H4 (cell line): ENCODE data around the gene SYNJ2. TPM values are rescaled to one million over a fixed set of nuclear protein-coding genes. Genes with fewer than 3 reads are reported as not detected.

Source experiments
- DNase-seq: peaks from one replicate; pipeline ENCODE4 v3.0.0-alpha.2; 2015; ENCODE audit warnings: low spot score
- total RNA-seq: library from RNA; depleted of rRNA; stranded (reverse); fragments of >200 nt; shearing (Covaris generic); gene quantifications from 2 replicates; pipeline ENCODE4 v1.2.3, GENCODE V29; 2014; rRNA removed

The SYNJ2 gene
- total RNA-seq, 1 experiment from 2014 or later: 20.6 TPM

- no peak for DNase-seq
These were observed 133.8 kb downstream of the SYNJ2 start for GRCh38 chr6:158115508-158115907.

- DNase-seq: no peak
These were observed 137.2 kb downstream of the SYNJ2 start for GRCh38 chr6:158118886-158119285.

- DNase-seq: no peak
These were observed 139.7 kb downstream of the SYNJ2 start for GRCh38 chr6:158121335-158121734.

GRCh38 chr6:158122048-158122447 is 140.4 kb downstream of the SYNJ2 start:
- no peak for DNase-seq

- DNase-seq: no peak
These were observed 142.6 kb downstream of the SYNJ2 start for GRCh38 chr6:158124288-158124687.

GRCh38 chr6:158125271-158125670 is 143.6 kb downstream of the SYNJ2 start:
- no peak for DNase-seq

- DNase-seq: peak; percentile 19
These were observed 150.3 kb downstream of the SYNJ2 start for GRCh38 chr6:158131926-158132325.

- no peak for DNase-seq
These were observed 161.1 kb downstream of the SYNJ2 start for GRCh38 chr6:158142789-158143188.

- DNase-seq: no peak
These were observed 162.0 kb downstream of the SYNJ2 start for GRCh38 chr6:158143700-158144099.

Other genes starting within 250 kb of the SYNJ2 start
- 15.6 and 18.2 TPM in 2 replicates for gene SNX9, start 158.6 kb upstream of the SYNJ2 start, total RNA-seq
- gene SERAC1, start 186.4 kb downstream of the SYNJ2 start, total RNA-seq: 0.78 and 3.5 TPM in 2 replicates
- 5.7 and 7.8 TPM in 2 replicates for gene GTF2H5, start 186.5 kb downstream of the SYNJ2 start, total RNA-seq